Suprapubic skin (tissue), 3 donors: ENCODE data around the gene NTSR1.

Experiments used
- CTCF ChIP-seq, 2 donors: fragments of 200-600 bp in 1 of 2; fragments of 450-650 bp in 1 of 2; sonication (generic) in 1 of 2; IDR thresholded peaks; one replicate each; pipeline ENCODE4 v1.5.1; 2016 to 2019; ENCODE audit warnings: antibody characterized with exemption in 2 of 2, mild to moderate bottlenecking in 1 of 2, moderate library complexity in 1 of 2
- POLR2A ChIP-seq, 2 donors: fragments of 450-650 bp; IDR thresholded peaks; one replicate each; pipeline ENCODE4 v1.6.1; 2017; ENCODE audit warnings: antibody characterized with exemption in 2 of 2, mild to moderate bottlenecking in 2 of 2, moderate library complexity in 2 of 2

GRCh38 chr20:62752671-62753501 is 44.2 kb downstream of the NTSR1 start:
- TF ChIP-seq CTCF (IDR thresholded peaks at IDR 0.05) (no peak), POLR2A (IDR thresholded peaks at IDR 0.05) (no peak)
